Dendritic cell treated with granulocyte-macrophage colony-stimulating factor and Interleukin-4, amounts not matched to agents 40 ng/mL and 50 ng/mL, for 4 days (primary cell): ENCODE results near the gene CCR9.

Experiments used
- H3K27ac Mint-ChIP-seq: one replicate; pipeline ENCODE4 v1.8.0; 2022; ENCODE audit warnings: mild to moderate bottlenecking, mixed read lengths
- H3K27me3 Mint-ChIP-seq: one replicate; pipeline ENCODE4 v1.8.0; 2022; ENCODE audit warnings: mild to moderate bottlenecking, mixed read lengths
- H3K36me3 Mint-ChIP-seq: one replicate; pipeline ENCODE4 v1.8.0; 2022; ENCODE audit warnings: low read depth, mixed read lengths
- H3K4me1 Mint-ChIP-seq: one replicate; pipeline ENCODE4 v1.8.0; 2022; ENCODE audit warnings: low read depth, mixed read lengths
- H3K4me3 Mint-ChIP-seq: one replicate; pipeline ENCODE4 v1.8.0; 2022; ENCODE audit warnings: mild to moderate bottlenecking, moderate library complexity, mixed read lengths
- H3K9me3 Mint-ChIP-seq: one replicate; pipeline ENCODE4 v1.8.0; 2022; ENCODE audit warnings: mixed read lengths
- intact Hi-C: fragments of 100-400 bp; cut with micrococcal nuclease; formaldehyde crosslinking; loops from one replicate; pipeline ENCODE4 v1.15.0; 2022

The CCR9 gene

DNA sequence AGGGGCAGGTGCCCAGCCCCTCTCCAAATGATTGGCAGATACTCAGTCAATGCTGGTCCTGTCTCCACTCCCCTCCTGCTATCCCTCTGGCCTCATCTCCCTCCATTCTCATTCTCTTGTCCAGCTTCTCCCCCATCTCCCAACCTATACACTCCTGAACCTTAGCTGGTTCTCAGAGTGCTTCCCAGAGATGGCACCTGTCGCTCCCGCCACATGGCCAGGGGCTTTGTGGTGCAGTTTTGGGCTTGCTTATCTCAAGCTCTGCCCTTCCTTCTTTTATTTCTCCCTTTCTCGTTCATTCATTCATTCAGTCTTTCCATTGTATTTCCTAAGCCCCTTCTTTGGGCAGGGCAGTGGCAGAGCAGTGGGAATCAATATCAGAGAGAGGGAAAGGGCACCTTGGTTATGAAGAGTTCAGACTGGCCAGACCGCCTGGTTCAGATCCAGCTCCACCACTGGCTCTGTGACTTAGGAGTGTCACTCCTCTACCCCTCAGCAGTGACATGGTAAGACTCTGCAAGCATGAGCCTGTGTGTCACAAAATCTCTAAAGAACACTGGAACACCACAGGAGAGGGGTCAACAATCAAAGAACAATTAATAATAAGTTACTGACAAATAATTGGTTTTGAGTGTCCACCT lies 36.7 kb downstream of the CCR9 start:
- Mint-ChIP-seq H3K4me1 (no peaks in the 10 kb centered on the region), H3K27me3 (no peaks in the 10 kb centered on the region), H3K9me3 (no peaks in the 10 kb centered on the region), H3K27ac (no peak overlapping the region), H3K36me3 (peaks cover 82% of the 10 kb centered on the region), H3K4me3 (no peak overlapping the region)
- intact Hi-C loops, result no loop called here

DNA sequence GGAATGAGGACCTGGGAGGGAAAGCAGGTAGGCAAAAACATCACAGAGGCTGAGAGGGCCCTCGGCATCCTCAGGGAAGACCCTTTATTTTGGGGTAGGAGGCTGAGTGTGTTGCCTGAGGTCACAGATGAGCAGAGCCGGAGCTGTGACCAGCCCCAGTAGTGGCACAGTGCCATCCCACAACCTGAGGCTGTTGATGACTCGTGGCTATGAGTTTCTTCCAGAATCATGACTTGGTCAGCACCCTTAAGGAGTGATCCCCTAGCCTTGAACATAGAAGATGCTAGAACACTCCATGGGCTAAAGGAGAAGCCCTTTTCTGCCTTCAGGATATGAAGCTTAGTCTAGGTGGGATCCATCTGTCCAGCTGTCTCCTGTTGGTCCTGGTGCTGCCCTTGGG lies 37.4 kb downstream of the CCR9 start:
- H3K36me3 Mint-ChIP-seq, result peaks cover 84% of the 10 kb centered on the region
- no peak overlapping the region for H3K4me3 Mint-ChIP-seq
- intact Hi-C loops, result no loop called here
- H3K27me3 Mint-ChIP-seq, result no peaks in the 10 kb centered on the region
- no peaks in the 10 kb centered on the region for H3K9me3 Mint-ChIP-seq
- no peaks in the 10 kb centered on the region for H3K4me1 Mint-ChIP-seq
- no peak overlapping the region for H3K27ac Mint-ChIP-seq

DNA sequence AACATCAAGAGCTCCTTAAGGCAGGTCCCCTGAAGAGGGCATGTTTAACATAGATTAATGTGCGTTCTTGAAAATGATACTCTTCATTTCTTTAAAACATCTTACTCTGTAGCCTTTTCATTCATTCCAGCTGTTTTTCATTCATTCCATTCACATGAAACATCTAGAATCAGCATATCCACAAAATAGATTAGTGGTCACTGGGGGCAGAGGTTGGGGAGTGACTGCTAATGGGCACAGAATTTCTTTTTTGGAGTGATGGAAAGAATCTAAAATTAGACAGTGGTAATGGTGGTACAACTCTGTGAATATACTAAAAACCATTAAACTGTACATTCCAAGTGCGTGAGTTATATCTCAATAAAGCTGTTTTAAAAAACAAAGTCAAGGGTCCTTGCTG lies 41.5 kb downstream of the CCR9 start:
- Mint-ChIP-seq H3K4me1 (peaks cover 9% of the 10 kb centered on the region), H3K4me3 (no peak overlapping the region), H3K27ac (no peak overlapping the region), H3K9me3 (no peaks in the 10 kb centered on the region), H3K36me3 (peaks cover 79% of the 10 kb centered on the region), H3K27me3 (no peaks in the 10 kb centered on the region)
- intact Hi-C loops, result loop anchor here (5.0 kb wide), 1 partner anchor 416 kb away; no protein-coding TSS in a partner anchor

DNA sequence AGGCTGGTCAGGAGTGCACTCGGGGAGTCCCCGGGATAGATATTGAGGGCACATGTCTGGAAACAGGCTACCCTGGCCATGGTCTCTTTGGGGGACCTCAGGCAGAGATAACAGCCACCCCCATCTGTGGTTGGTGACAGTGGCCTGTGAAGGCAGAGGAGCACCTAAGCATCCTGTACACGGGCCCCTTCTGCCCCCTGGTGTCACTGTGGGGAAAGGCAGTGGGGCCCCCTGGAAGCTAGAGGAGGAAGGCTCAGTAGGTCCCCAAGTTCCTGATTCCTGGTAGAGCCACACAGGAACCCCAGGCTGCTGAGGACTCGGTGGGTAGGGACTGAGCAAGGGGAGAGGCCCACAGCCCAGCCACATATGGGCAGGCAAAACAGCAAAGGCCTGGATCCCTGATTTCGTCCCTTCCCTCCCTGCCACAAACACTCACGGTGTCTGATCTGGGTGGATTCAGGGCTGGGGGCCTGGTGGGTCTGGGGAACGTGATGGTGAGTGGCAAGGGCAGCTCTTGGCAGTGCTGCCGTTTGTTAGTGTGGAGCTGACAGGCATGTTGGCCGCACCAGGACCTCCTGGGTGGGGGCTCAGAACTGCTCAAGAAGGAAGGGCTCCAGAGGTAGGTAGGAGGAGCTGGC lies 42.8 kb downstream of the CCR9 start:
- H3K27me3 Mint-ChIP-seq, result no peaks in the 10 kb centered on the region
- peaks cover 9% of the 10 kb centered on the region for H3K4me1 Mint-ChIP-seq
- H3K36me3 Mint-ChIP-seq, result peaks cover 75% of the 10 kb centered on the region
- no peak overlapping the region for H3K27ac Mint-ChIP-seq
- no peaks in the 10 kb centered on the region for H3K9me3 Mint-ChIP-seq
- intact Hi-C loops, result loop anchor here (1.0 to 5.0 kb wide), 2 partner anchors 168 to 417 kb away; no protein-coding TSS in a partner anchor
- no peak overlapping the region for H3K4me3 Mint-ChIP-seq

DNA sequence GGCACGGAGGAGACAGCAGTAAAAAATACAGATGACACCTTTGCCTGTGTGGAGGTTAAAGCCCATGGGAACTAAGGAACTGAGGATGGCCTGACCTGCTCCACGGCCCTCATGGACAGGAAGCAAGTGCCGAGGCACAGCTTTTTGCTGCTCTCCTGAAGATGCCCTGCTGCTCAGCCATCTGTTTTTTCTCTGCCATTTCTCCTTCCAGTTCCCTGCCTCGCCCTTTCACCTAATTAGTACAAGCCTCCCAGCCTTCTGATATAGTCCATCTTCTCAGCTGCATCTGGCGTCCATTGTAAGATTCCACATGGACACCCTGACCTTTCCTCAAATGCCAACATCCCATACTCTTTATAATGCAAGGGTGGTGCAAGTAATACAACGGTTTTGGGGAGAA lies 45.2 kb downstream of the CCR9 start:
- Mint-ChIP-seq H3K36me3 (peaks cover 78% of the 10 kb centered on the region), H3K27ac (no peak overlapping the region), H3K9me3 (no peaks in the 10 kb centered on the region), H3K27me3 (no peaks in the 10 kb centered on the region), H3K4me1 (peaks cover 9% of the 10 kb centered on the region), H3K4me3 (no peak overlapping the region)
- intact Hi-C loops, result loop anchor here (10.0 kb wide), 1 partner anchor 283 kb away; no protein-coding TSS in a partner anchor

DNA sequence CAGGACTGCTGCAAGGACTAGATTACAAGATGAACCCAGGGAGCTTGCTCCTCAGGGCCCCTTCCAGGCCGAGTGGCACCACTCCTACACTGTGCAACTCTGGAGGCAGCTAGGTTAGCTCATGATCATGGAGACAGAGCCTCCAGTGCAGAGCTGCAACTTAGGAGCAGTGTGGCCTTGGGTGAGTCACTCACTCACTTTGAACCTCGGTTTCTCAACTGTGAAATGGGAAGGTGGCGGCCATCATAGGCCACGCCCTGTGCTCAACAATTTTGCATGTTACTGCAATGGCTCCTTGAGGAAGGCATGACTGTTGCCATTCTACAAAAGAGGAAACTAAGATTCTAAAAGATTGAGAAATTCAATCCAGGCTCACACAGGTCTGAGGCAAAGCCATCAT lies 45.8 kb downstream of the CCR9 start:
- intact Hi-C loops, result loop anchor here (10.0 kb wide), 1 partner anchor 283 kb away; no protein-coding TSS in a partner anchor
- Mint-ChIP-seq H3K27me3 (no peaks in the 10 kb centered on the region), H3K36me3 (peaks cover 78% of the 10 kb centered on the region), H3K9me3 (no peaks in the 10 kb centered on the region), H3K4me1 (peaks cover 9% of the 10 kb centered on the region), H3K4me3 (no peak overlapping the region), H3K27ac (no peak overlapping the region)

DNA sequence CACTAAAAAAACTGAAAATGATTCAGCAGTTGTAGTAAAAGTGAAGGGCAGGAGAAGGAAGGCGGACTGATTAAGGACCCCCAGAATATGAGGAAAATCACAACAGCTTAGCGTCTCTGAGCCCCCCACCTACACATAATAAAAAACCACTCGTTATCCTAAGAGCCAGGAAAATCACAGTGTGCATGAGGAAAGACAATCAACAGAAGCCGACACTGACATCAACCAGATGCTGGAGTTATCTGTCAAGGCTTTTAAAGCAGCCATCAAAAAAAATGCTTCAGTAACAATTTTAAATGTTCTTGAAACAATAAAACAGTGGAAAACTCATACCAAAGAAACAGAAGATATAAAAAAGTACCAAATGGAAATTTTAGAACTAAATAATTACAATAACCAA lies 47.2 kb downstream of the CCR9 start:
- Mint-ChIP-seq H3K9me3 (no peaks in the 10 kb centered on the region), H3K4me1 (peaks cover 9% of the 10 kb centered on the region), H3K27me3 (no peaks in the 10 kb centered on the region), H3K4me3 (no peak overlapping the region), H3K27ac (no peak overlapping the region), H3K36me3 (peaks cover 77% of the 10 kb centered on the region)
- intact Hi-C loops, result loop anchor here (10.0 kb wide), 1 partner anchor 281 kb away; no protein-coding TSS in a partner anchor

DNA sequence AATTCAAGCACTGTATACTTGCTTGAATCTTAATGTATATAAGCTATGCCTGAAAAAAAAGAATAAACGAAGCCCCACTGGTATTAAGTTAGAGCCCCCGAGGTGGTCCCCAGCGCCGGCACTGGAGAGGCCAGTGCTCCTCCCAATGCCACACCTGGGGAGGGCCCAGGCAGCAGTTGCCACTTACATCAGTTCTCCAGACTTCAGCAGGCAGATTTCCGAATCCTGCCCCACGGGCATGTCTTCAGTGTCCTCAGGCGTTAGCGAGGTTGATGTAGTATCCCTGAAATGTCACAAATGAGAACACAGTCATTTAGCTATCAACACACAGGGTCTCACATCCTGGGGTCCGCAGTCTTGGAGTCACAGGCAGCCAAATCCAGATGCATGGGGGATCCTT lies 49.9 kb downstream of the CCR9 start:
- intact Hi-C loops, result loop anchor here (5.0 to 10.0 kb wide), 2 partner anchors 279 to 441 kb away; no protein-coding TSS in a partner anchor
- H3K4me3 Mint-ChIP-seq, result no peak overlapping the region
- peaks cover 19% of the 10 kb centered on the region for H3K4me1 Mint-ChIP-seq
- peaks cover 57% of the 10 kb centered on the region for H3K36me3 Mint-ChIP-seq
- H3K27me3 Mint-ChIP-seq, result no peaks in the 10 kb centered on the region
- no peak overlapping the region for H3K27ac Mint-ChIP-seq
- no peaks in the 10 kb centered on the region for H3K9me3 Mint-ChIP-seq

DNA sequence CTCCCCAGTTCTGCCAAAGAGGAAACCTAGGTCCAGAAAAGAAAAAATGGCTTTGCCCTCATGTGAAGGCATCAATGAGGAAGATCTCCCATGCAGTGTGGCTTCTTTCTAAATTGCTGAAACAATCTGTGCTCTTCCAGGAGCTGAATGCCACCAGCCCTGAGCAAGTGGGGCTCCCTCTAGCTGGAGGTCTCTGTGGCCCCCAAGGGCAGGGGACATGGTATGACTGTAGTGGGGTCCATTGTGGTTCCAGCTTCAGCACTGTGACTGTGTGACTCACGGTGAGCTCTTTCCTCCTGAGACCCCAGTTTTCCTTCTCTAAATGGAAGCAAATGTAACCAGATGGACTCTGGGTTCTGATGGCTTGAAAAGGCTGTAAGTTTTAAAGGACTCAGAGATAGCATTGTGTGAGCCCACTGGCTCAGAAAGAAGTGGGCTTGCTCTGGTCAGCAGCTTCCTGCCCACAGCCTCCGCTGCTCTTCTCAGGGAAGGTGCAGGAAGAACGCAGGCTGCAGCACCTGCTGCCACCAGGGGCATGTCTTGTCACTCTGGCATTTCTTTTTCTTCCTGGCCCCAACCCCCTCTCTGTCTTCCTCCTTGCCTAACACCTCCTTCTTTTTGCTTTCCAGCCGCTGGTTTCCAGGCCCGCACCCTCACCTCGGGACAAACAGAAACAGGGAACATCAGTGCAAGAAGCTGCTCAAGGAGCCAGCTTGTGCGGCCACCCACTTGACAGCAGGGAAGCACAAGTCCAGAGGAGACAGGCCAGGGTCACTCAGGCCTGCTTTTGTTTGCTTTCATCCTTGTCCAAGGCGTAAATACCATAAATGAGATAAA lies 51.1 kb downstream of the CCR9 start:
- intact Hi-C loops, result loop anchor here (1.0 to 10.0 kb wide), 3 partner anchors 141 to 440 kb away; no protein-coding TSS in a partner anchor
- H3K36me3 Mint-ChIP-seq, result peaks cover 55% of the 10 kb centered on the region

DNA sequence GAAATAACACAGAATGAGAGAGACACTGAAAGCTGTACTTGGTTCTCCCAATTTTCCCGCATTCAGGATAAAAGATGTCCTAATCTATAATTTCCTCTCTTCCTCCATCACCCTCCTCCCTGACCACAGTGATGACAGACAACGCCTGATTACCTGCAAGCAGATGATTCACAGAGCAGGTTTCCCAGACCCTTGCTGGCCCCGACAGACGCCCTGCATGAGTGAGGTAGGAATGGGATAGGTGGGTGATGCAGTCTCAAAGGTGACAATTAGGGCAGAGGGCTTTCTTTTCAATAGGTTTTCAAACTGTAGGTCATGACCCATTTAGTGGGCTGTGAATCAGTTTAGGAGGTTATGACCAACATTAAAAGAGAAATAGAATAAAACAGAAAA lies 51.7 kb downstream of the CCR9 start:
- H3K27me3 Mint-ChIP-seq, result no peaks in the 10 kb centered on the region
- no peak overlapping the region for H3K27ac Mint-ChIP-seq
- H3K36me3 Mint-ChIP-seq, result peaks cover 55% of the 10 kb centered on the region
- no peaks in the 10 kb centered on the region for H3K9me3 Mint-ChIP-seq
- H3K4me3 Mint-ChIP-seq, result no peak overlapping the region
- peaks cover 10% of the 10 kb centered on the region for H3K4me1 Mint-ChIP-seq
- intact Hi-C loops, result loop anchor here (1.0 to 10.0 kb wide), 3 partner anchors 140 to 439 kb away; no protein-coding TSS in a partner anchor

More for the DNA sequence above, 51.1 kb downstream of the CCR9 start:
- Mint-ChIP-seq H3K27ac (no peak overlapping the region), H3K27me3 (no peaks in the 10 kb centered on the region), H3K9me3 (no peaks in the 10 kb centered on the region), H3K4me3 (no peak overlapping the region), H3K4me1 (peaks cover 13% of the 10 kb centered on the region)

DNA sequence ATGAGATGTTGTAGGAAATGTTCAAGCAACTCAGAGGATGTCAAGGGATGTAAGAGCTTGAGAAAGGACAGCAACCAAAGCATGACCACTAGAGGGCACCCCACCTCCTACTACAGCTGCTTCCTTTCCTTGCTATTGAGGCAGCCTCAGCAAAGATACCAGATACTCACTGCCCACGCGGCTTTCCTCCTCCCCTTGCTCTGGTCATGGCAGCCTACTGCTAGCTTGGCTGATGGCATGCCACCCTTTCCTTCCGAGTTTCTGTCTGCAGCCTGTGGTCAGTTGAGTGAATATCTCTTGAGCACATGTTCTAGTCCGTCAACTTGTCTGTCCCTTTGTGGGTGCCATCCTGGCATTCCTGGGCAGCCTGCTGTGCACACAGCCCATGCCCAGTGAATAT lies 52.5 kb downstream of the CCR9 start:
- Mint-ChIP-seq H3K4me3 (no peak overlapping the region), H3K9me3 (no peaks in the 10 kb centered on the region), H3K4me1 (peaks cover 10% of the 10 kb centered on the region), H3K36me3 (peaks cover 49% of the 10 kb centered on the region), H3K27ac (no peak overlapping the region), H3K27me3 (no peaks in the 10 kb centered on the region)
- intact Hi-C loops, result loop anchor here (1.0 to 10.0 kb wide), 3 partner anchors 139 to 438 kb away; no protein-coding TSS in a partner anchor

DNA sequence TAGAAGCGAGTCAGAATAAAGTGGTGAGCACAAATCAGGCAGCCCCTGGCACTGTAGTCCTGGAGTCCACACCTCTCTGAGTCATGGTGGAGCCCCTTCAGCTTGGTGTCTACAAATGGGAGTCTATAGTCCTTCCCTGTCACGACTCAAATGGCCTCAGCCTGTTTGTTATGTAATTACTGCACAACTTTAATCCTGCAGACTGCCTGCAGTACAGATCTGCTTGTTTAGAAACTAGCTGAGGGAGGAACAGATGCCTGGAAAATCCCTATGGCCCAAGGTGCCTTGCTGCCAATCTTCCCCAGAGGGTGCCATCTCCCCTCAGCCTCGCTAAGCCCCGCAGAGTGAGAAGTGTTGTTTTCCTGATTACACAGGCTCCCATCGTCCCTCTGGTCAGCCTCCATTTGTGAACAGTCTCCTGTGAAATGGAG lies 53.0 kb downstream of the CCR9 start:
- H3K4me3 Mint-ChIP-seq, result no peak overlapping the region
- no peaks in the 10 kb centered on the region for H3K27me3 Mint-ChIP-seq
- H3K4me1 Mint-ChIP-seq, result peaks cover 10% of the 10 kb centered on the region
- no peaks in the 10 kb centered on the region for H3K9me3 Mint-ChIP-seq
- intact Hi-C loops, result loop anchor here (5.0 to 10.0 kb wide), 2 partner anchors 275 to 438 kb away; no protein-coding TSS in a partner anchor
- H3K36me3 Mint-ChIP-seq, result peaks cover 44% of the 10 kb centered on the region
- no peak overlapping the region for H3K27ac Mint-ChIP-seq

DNA sequence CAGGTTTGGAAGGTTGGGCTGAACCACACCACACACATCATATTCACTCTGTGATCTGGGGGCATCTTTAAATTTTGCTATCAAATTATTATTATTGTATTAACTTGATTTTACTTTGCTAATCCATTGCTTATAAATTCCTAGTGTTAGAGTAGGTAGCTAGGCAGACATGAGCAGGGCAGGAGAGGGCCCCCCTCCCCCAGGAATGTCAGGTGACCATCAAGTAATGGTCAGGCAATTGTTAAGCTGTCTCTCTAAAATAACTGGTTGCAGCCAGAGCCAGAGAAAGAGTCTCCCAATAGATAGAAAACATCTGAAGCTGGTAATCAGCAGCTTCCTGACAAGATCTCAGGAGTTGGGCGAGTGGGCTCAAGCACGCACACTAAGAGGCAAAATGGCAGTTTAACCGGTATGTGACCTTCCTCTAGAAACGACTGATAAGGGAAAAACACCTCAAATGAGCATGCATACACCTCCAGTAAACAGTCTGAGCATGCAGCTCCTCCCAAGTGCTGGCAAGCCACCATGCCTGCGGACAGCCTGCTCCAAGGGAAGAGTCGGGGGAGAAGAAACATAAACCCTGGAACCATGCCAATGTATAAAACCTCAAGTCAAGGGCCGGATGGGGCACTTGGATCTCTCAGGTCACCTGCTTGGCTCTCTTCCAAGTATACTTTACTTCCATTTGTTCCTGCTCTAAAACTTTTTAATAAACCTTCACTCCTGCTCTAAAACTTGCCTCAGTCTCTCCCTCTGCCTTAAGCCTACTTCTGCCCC lies 53.8 kb downstream of the CCR9 start:
- Mint-ChIP-seq H3K4me3 (no peak overlapping the region), H3K36me3 (peaks cover 42% of the 10 kb centered on the region), H3K9me3 (no peaks in the 10 kb centered on the region), H3K27ac (no peak overlapping the region), H3K4me1 (peaks cover 10% of the 10 kb centered on the region), H3K27me3 (no peaks in the 10 kb centered on the region)
- intact Hi-C loops, result no loop called here
